Spleen (tissue), 3 donors: ENCODE measurements around the gene SORCS2.

Experiments
- POLR2A ChIP-seq, 3 donors: fragments of 450-650 bp; IDR thresholded peaks; one replicate each; pipeline ENCODE4 v1.5.1; 2017; ENCODE audit warnings: antibody characterized with exemption in 3 of 3, mild to moderate bottlenecking in 1 of 3
- POLR2AphosphoS5 ChIP-seq, 3 donors: sonication (generic); formaldehyde crosslinking; IDR thresholded peaks; one replicate each; pipeline ENCODE4 v1.5.1; 2017; ENCODE audit warnings: antibody characterized with exemption in 3 of 3

DNA sequence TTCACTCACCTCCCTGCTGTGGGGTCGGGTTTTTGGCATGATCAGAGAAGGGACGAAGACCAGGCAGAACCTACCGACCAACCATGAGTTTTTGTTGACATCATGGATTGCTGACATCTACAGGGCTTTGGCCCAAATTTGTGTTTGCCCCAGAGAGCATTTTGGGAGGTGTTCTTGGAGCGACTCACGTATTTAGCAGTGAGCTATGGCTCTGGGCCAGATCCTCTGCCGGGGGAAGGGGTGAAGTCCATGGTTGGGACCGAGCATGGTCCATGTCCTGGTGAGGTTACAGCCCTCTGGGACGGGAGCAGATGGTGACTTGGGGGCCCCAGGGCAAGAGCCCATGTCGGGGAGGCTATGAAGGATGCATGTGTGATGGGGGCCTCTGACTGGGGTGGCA, 17.4 kb downstream of the SORCS2 start:
- TF ChIP-seq POLR2AphosphoS5 (IDR thresholded peaks at IDR 0.05) (no peak), POLR2A (IDR thresholded peaks at IDR 0.05) (no peak)
